Fibroblast of skin of left quadriceps (primary cell): ENCODE results near the gene CHRM2.
"Not testable (repeated sequence)": the region's sequence is repeated elsewhere in the genome, so short reads cannot be mapped to it uniquely, and the experiment has no call there.

Source experiments
- DNase-seq, 2 experiments: peaks; one replicate each; pipeline ENCODE4 v3.0.0-alpha.2; 2013; ENCODE audit warnings: low read depth in 2 of 2

CHRM2 gene

DNA sequence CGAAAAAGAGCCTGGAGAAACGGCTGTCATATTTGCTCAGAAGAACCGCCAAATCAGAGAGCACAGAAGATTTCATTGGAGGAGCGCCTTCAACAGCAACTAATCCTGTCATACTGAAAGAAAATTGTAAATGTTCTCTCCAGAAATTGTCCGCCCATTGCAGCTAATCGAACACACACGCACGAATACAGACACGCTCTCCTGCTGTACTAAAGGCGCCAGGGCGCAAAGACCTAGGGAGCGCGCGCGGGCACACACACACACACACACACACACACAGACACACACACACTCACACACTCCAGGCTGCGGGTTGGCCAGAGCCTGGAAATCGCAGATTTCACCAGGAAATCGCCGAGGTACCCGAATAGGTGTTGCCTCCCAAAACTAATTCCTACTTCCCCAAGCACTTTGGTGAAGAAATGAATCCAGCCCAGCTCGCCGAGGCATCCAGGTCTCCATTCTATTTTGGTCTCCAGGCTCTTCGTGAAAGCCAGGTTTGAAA, at the start of gene CHRM2:
Gene CHRM2, plus strand, starts transcription at position 157 of the 505 bp plus-strand sequence. CDS start 146,214 bp downstream, outside the sequence.
- DNase-seq = no peak

DNA sequence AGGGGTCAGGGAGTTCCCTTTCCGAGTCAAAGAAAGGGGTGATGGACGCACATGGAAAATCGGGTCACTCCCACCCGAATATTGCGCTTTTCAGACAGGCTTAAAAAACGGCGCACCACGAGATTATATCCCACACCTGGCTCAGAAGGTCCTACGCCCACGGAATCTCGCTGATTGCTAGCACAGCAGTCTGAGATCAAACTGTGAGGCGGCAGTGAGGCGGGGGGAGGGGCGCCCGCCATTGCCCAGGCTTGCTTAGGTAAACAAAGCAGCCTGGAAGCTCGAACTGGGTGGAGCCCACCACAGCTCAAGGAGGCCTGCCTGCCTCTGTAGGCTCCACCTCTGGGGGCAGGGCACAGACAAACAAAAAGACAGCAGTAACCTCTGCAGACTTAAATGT, 37.1 kb upstream of the CHRM2 start:
- not testable (repeated sequence) for DNase-seq

DNA sequence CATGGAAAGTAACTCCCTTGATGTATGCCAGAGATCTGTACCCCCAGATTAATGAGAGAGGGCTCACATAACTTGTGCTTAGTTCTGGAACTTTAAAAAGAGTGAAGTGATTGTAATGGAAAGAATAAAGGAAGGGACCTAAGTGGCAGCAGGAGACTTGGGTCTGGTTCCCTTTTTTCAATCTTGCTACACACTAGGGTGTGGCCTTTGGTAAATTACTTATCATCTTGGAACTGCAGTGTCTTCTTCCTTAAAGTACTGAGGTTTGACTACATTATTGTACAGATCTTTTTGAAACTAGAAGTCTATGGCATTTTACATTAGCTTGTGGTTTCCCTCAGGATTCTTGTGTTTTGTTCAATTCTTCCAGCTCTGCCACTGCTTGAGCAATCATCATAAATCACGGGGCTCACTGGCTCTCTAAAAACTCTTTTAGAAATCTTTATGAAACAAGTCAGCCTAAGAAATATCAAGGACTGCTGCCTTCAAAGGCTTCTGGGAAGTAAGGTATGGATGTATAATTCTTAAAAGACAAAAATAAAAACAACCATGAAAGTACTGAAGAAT, 22.5 kb upstream of the CHRM2 start:
- DNase-seq = no peak

DNA sequence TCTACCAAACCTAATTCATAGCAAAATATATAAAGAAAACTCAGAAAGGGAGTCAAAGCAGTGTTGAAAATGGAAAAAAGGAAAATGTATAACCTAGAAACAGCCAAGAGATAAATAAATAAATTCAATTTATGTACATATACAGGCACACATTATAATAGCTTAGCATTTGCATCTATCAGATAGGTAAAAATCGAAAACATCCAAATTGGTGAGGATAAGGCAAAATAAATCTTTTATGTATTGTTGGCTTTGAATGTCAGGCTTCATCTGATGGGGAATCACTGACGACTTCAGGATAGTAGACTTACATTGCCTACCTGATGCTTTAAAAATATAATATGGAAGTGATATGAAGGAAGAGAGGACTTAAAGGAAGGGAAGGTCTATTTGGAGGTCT, 20.6 kb upstream of the CHRM2 start:
- DNase-seq = no peak

DNA sequence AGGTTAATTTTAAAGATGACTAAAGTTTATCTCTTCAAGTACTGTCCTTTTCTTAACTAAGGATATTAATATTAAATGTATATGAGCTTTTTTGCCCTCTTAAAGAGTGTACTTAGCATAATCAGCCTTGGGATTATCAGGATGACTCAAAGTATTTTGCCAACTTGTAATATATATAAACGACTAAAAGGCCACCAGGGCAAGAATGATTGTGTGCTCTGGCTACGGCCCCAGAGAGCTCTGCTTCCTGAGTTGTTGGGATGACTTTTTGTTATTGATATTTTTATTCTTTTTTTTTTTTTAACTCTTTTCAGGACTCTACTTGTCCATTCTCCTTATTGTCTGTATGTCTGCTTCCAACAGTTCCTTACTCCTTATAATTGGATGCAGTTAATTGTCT, 14.8 kb upstream of the CHRM2 start:
- no peak for DNase-seq

DNA sequence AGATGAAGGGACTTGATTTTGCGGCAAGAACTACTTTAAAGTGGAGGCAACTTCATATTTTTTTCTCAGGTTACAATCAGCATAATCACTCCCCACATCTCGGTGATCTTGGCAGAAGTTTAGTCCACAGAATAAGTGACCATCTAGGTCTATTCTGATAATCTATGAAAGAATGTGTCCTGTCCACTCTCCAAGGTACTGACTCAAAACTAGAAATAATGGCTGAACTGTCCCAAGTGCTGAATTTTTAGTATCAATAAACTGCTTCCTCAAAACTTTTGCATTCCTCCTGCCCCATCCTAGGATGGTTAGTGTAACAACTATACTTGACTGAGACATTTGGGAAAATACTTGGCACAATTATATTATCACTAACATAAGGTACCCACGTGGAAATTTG, 10.9 kb upstream of the CHRM2 start:
- no peak for DNase-seq

DNA sequence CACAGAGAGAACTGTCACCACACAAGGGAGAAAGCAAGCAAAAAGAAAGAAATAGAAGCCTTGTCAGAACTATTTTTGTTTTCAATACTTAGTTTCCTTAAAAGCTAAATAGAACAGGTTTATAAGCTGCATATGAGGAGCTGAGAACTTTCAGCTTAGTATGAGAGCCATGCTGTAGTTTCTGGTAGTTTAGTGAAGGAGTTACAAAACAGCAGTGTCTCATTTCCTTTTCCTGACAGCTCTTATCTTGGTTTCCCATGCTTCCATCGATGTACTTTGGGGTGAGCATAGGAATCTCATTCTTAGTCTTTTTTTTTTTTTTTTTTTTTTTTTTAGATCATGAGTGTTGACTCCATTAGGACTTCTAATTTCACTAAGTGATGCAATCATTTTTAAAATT, 8.6 kb upstream of the CHRM2 start:
- DNase-seq = no peak

DNA sequence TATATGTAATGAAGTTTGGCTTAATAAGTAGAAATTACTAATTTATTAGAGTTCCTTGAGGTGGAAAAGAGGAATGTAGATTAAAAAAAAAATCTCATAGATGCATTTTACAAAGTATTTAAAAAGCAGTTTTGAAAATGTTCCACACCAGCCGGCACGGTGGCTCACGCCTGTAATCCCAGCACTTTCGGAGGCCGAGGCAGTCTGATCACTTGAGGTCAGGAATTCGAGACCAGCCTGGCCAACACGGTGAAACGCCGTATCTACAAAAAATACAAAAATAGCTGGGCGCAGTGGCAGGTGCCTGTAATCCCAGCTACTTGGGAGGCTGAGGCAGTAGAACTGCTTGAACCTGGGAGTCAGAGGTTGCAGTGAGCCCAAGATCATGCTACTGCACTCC, 3.2 kb upstream of the CHRM2 start:
- no peak for DNase-seq

DNA sequence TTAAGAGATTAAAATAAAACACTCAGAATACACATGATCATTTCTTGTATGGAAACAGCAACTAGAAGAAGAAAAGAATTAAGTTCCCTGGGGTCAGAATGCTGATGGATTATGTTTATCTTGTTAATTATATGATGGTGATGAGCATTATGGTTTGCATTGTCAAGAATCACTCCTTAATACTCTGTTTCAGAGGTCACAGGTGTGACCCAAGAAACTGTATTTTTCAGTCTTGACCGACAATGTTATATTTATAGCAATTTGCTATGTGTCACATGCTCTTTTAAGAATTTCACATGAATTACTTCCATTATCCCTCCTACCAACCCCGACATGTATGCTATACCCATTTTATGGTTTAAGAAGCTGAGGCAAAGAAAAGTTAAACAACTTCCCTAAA, 2.7 kb upstream of the CHRM2 start:
- no peak for DNase-seq

DNA sequence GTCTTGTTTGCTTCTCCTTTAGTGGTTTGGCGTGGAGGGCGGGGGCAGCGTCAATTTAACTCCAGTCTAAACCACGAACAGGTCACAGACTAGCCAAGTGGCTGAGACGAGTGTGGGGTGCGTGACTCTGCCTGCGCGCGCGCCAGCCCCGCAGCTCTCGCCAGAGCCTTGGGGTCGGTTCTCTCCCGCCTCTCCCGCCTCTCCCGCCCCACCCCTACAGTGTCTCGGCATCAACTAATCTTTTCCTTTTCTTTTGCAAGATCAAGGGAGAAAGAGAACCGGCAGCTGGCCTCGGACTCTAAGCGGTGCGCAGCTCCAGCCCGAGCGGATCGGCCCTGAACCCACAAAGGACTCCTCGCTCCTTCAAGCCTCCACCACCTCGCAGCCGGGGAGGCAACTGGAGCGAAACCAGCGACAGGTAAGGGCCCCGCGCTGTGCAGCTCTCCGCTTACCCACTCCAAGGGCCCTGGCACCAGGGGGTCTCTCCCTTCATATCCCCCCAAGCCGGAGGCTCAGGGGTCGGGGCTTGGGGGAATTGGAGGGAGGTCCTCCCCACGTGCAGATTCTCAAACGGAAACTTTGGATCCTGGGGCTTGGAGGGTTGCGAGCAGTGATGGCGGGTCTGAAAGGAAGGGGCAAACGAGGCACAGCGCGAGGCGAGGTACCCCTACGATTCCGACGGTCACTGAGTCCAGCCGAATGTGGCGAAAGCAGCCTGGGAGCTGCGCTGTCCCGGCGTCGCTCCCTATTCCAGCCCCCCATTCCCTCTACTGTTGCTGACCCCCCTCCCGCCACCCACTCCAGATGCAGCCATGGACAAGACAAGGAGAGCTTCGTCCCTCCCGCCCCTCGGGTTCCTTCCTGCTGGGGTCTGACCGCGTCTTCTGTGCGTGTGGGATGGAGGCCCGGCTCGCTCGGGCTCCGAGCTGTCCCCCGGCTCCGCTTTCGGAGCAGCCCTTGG, 829 bp downstream of the CHRM2 start:
- no peak for DNase-seq

DNA sequence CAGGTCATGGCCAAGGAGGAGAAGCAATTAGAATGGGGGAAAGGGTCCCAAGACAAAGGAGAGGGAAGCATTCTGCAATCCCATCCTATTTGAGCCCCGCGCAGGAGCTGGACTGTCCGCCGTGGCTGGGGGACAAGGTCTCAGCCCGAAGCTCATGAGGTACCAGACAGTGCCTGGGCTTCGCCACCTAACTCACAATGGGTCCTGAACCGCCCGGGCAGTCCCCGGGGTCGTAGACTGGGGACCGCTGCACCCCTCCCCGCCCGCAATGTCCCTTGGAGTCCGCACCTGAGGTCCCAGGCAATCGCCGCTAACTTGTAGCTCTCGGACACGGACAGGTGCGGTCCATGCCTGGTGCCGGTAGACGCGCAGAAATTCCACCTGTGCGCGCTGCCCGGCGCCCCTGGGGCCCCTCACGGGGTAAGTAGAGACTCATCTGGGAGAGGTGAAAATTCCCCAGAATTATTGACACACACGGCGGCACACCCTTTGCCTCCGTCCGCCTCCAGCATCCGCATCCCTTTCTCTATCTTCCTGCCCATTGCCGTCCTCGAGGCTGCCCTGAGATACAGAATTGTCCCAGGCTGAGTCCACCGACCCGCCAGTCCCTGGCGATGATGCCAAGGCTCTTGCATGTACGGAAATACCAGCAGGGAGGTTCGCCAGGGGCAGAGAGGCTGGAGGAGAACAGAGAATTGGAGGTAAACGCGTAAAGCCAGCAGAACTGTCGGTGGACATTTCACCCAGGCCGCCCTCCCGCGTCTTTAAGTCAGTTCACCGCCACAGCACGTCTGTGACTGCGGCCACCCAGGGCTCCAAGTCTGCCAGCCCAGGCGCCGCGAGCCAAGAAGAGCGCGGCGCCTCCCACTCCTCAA, 1.8 kb downstream of the CHRM2 start:
- no peak for DNase-seq

DNA sequence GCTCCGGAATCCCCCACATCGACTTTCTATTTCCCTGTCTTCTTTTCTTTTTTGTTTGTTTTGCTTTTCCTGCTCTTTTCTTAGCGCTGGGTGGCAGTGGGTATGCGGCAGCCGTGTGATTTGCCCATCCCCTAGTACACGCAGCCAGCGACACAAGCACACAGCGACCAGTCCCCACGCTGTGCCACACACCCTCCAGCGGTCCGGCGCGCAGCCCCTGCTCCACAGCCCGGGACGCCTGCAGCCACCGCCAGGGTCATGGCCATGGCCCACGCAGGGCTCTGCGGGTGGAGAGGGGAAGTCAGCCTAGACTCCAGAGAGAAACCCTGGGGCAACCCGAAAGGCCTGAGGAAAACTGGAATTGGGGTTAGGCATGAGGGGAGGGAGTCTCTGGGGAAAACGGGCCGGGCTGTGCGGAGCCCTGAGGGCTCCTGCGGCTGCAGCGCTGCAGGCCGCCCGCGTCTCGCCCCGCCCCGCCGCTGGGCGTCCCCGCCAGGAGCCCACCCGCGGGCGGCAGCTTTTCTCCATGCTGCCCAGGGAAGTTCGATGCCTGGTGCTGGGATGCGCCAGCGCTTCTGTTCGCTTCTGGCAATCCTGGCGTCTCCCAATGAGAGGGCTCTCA, 2.5 kb downstream of the CHRM2 start:
- no peak for DNase-seq

DNA sequence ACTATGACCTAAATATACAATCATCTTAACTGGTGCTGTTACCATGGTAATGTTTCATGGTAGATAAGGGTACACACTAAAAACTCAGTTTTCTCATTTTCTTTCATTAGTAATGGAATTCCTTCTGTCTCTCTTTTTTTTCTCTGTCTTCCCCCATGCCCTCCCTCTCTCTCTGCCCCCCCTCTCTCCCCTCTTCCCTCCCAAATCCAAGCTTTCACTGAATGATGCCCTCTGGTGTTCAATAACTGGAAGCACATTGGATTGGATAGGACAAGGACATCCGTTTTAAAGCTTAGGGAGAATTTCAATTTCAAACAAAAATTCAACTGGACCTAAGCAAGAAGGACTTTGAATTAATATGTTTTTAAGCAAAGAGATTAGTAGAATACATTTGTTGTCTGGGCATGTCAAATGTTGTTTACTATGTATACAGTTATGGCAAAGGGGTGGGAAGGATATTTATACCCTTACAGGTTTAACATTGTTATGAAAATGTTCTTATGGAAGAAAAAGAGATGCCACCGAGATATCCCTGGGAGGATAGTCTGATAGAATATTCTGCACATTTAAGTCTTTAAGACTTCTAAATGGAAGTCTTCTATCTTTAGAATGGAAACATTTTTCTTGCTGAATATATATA, 6.1 kb downstream of the CHRM2 start:
- no peak for DNase-seq

DNA sequence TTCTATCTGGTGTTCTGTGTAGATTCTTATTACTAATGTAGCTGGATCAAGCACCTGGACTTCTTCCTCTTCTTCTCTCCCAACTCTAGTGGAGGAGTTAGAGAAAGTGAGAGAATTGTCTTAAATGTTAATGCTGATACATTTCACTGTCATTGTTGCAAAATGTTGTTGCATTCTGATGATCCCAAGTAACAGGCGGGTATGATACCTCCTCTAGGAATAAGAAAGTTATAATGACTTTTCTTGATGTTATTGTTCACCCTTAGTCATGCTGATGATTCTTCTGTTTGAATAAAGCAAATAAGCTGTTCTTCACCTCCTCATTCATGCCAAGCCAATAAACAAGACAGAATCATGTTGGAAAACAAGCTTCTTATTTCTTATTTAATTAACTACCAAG, 9.1 kb downstream of the CHRM2 start:
- DNase-seq = no peak

DNA sequence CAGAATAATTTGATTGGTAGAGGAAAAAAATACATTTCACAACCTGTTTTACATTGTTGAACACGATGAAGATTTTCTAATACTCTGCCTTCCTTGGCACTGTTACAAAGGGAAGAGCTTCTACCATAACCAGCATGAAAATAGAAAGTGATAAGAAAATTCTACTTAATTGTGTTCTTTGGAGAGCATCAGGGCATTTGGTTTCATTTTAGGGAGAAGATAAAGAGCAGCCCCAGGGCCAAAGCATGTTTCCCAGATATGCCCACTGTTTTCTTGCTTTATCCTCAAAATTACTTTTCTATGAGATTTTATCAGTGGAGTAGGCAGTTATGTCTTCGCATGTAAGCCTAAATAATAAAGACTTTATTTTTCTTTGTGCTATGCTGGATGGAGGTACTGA, 9.5 kb downstream of the CHRM2 start:
- DNase-seq = no peak

DNA sequence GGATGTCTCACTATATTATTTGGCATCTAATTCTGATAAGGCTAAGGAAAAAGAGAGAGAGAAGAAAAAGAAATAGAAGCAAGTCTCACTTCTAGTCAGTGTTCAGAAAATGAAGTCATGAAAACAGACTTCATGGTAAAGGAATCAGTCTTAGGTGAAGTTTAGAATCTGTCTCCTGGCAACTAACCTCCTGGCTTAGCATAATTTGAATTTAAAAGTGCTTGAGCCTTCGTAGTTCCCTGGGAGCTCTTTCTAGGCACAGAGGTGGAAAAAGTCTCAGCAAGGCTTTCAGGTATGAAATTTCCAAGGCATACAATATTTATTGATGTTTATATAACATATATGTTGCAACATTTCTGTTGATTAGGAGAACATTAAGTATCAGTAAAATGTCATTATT, 10.4 kb downstream of the CHRM2 start:
- DNase-seq = no peak

DNA sequence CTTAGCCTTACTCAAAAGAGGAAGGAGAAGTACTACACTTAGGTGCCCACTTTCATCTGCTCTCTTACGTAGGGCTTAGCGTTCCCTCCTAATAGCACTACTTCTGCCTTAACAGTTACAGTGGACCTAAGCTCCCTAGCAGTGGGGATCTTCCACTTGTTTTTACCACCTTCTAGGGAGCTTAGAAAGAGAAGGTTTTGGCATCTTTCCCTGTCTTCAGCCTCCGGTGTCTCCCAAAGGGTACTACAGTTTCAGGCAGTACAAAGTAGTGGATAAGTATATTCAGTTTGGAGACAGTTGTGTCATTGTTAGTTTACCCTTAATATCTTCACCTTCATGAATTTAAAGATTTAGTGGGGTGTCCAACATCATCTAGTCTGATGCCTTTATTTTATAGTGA, 14.6 kb downstream of the CHRM2 start:
- no peak for DNase-seq

DNA sequence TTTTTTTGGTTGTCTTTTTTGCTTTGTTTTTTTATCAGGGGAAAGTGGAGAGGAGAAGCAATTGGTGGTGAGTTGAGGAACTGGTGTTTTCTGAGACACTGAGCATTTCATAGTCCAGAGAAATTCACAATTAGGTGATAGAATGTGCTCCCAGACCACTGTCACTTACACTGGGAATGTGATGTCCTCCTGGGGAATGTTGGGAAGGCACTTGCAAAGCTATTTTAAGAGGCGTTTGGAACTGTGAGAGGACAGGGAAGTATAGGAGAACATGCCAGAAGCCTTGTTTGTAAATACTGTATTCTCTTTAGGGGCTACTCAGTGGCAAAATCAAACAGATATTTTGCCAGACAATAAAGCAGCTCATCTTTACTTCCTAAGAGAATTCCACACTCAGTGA, 16.0 kb downstream of the CHRM2 start:
- no peak for DNase-seq

DNA sequence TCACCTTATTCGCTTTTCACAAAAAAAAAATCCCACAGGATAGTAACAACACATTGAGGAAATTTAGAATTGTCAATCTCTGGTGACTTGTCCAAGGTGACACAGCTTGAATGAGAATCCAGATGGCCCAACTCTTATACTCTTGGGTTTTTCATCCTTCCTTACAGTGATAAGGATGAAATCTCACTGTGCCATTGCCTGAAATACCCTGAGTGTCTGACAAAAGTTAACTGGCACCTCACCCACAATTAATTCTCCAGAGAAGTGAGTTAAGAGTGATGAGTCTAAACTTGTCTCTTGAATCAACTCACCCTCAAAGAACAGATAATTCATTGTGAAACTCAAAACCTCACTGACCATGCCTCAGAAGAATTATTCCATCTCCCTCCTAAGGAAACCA, 18.9 kb downstream of the CHRM2 start:
- DNase-seq = no peak

DNA sequence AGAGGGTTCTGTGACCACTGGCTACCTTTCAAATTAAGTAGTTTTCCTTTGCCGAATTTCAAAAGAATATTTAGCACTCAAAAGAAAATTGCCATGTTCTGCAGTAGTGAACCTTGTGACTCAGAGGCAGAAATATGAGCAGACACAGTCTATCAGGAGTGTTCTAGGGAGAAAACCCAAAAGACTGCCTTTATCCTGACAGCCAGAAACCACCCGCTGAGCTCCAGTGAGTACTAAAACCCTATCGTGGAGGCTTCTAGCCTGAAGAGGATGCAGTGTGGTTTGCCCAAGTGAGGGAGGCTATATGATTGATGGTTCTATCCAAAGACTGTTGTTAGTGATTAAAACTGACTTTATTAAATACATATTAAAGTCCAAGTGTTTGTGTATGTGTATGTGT, 21.9 kb downstream of the CHRM2 start:
- no peak for DNase-seq

DNA sequence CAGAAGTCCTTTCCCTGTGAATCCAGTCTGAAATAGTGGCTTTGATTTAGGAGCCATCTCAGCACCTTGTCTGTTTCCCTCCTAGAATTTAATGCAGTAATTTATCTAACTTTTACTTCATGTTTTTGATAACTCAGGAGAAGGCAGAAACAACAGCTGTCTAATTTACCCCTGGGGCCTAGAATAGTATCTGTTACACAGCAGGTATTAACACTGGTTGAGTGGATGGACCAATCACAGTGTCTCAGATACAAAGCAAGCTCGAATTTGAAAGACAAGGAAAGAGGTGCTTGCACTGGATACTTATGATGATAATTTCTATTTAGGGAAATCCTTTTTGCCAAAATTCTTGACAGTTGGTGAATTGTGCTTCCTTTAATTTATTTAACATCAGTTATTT, 23.4 kb downstream of the CHRM2 start:
- DNase-seq = no peak
